OCI-LY7 (cell line): ENCODE data around the gene RPL37A.

Experiments used
- CTCF ChIP-seq: fragments of 200-600 bp; sonication (generic); conservative IDR thresholded peaks from 2 replicates; pipeline ENCODE4 v1.5.1; 2014; ENCODE audit warnings: mild to moderate bottlenecking, antibody characterized with exemption, low read length, moderate library complexity, mixed read lengths
- EZH2phosphoT487 ChIP-seq: fragments of 200-600 bp; sonication (generic); IDR thresholded peaks from 2 replicates; pipeline ENCODE4 v1.6.1; 2018; ENCODE audit warnings: low read depth, borderline replicate concordance, mild to moderate bottlenecking, mixed run types, antibody characterized with exemption, low read length, moderate library complexity, mixed read lengths

- TF ChIP-seq EZH2phosphoT487 (no peak), CTCF (no peak)
Measured at GRCh38 chr2:216532562-216532961, 33.9 kb downstream of the RPL37A start.
